HG03159 (cell line): ENCODE results near the gene PLEKHM2.

Experiments
- ATAC-seq: cut with Tn5 transposase; IDR thresholded peaks from one replicate; pipeline ENCODE4 v1.9.1; 2021; ENCODE audit warnings: mild to moderate bottlenecking, moderate library complexity; ENCODE audit not compliant: unreplicated experiment

The PLEKHM2 gene

DNA sequence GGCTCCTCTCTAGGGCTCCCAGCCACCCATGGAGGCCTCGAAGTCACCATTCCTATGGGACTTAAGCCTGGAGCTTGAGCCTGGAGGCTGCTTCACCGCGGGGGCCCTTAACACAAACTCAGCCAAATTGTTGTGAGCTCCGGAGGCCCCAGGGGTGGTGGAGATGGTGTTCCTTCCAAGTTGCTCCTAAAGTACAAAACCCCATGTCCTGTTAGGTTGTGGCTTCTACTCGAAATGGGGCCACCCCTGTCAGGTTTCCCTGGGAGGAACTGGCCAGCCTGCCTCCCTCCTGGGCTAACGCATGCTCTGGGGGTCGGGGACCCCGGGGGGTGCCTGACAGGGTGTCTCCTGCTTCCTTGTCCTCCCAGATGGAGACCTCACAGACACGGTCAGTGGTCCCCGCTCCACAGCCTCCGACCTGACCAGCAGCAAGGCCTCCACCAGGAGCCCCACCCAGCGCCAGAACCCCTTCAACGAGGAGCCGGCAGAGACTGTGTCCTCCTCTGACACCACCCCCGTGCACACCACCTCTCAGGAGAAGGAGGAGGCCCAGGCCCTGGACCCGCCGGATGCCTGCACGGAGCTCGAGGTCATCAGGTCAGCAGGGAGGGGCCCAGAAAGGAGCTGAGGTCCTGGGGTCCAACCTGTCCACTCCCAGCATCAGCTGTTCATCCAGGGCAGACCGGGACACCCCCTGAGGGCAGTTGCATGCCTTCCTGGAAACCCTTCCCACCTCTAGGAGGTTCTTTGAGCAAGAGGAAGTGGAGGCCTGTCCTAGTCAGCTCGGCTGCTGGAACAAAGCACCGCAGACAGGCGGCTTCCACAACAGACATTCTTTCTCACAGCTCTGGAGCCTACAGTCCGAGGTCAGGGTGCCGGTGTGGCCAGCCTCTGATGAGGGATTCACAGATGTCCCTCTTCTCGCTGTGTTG, 41.1 kb downstream of the PLEKHM2 start:
- no peak for ATAC-seq

- no peak for ATAC-seq
These were observed 42.4 kb downstream of the PLEKHM2 start for GRCh38 chr1:15726508-15726907.

DNA sequence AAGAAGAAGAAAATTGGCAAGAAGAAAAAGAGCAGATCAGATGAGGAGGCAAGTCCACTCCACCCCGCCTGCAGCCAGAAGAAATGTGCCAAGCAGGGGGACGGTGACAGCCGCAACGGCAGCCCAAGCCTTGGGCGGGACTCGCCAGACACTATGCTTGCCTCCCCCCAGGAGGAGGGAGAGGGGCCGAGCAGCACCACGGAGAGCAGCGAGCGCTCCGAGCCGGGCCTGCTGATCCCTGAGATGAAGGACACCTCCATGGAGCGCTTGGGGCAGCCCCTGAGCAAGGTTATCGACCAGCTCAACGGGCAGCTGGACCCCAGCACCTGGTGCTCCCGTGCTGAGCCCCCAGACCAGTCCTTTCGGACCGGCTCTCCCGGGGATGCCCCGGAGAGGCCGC, 42.9 kb downstream of the PLEKHM2 start:
- no peak for ATAC-seq

DNA sequence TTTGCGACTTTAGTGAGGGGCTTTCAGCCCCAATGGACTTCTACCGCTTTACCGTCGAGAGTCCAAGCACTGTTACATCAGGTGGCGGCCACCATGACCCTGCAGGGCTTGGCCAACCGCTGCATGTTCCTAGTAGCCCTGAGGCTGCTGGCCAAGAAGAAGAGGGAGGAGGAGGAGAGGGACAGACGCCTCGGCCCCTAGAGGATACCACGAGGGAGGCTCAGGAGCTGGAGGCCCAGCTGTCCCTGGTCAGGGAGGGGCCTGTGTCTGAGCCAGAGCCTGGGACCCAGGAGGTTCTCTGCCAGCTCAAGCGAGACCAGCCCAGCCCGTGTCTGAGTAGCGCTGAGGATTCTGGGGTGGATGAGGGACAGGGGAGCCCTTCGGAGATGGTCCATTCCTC, 43.3 kb downstream of the PLEKHM2 start:
- no peak for ATAC-seq

- ATAC-seq: no peak
These were observed 43.9 kb downstream of the PLEKHM2 start for GRCh38 chr1:15727866-15728534.

- no peak for ATAC-seq
These were observed 45.0 kb downstream of the PLEKHM2 start for GRCh38 chr1:15728937-15729657.

DNA sequence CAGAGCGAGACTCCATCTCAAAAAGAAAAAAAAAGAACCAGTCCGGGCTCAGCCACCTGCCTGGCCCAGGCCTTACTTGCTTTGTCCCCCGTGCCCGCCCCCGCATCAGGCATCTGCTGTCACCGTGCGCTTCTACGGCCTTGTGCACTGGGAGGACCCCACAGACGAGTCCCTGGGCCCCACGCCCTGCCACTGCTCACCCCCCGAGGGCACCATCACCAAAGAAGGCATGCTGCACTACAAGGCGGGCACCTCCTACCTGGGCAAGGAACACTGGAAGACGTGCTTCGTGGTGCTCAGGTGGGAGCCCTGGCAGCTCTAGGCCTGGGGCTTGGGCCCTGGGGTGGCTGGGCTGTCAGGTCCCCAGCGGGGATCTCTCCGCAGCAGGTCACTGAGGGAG, 46.3 kb downstream of the PLEKHM2 start:
- no peak for ATAC-seq

GRCh38 chr1:15730936-15731335, 46.8 kb downstream of the PLEKHM2 start:
- no peak for ATAC-seq

GRCh38 chr1:15731735-15732685, 47.9 kb downstream of the PLEKHM2 start:
- no peak for ATAC-seq

GRCh38 chr1:15732686-15733081, 48.6 kb downstream of the PLEKHM2 start:
- no peak for ATAC-seq

- ATAC-seq: no peak
These were observed 49.2 kb downstream of the PLEKHM2 start for GRCh38 chr1:15733218-15733725.

DNA sequence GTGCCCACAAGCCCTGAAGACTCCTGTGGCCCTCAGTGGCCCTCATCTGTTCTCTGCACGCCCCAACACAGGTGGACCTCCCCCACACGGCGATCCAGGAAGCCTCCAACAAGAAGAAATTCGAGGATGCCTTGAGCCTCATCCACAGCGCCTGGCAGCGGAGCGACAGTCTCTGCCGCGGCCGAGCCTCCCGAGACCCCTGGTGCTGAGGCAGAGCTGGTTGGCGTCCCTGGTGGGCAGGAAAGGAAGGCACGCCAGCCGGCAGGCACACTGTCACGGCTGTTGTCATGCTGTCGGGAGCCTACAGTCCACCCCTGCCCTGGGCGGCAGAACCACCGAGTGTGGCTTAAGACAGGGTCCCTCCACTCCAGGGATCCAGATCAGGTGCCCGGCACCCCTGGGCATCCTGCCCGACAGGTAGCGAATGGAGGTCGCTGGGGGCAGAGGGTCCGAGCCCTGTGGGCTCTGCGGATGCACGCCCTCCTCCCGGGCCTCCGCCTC, 49.7 kb downstream of the PLEKHM2 start:
- no peak for ATAC-seq

DNA sequence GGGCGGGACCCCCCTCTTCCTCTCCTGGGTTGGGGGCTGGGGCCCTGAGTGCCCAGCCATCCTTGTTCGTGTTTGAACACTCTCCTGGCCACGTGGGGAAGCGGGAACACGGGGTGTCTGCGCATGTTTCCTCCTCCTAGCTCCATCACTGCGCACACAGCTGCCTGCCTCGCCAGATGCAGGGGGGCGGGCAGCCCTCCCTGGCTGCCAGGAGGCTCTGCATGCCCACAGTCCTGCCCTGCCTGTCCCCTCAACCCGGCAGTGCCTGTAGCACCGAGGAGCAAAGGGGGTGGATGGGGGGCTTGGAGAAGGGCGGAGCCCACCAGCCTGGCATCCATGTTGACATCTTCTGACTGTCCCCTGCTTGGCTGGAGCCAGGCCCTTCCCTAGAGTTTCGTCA, 50.2 kb downstream of the PLEKHM2 start:
- ATAC-seq: no peak

DNA sequence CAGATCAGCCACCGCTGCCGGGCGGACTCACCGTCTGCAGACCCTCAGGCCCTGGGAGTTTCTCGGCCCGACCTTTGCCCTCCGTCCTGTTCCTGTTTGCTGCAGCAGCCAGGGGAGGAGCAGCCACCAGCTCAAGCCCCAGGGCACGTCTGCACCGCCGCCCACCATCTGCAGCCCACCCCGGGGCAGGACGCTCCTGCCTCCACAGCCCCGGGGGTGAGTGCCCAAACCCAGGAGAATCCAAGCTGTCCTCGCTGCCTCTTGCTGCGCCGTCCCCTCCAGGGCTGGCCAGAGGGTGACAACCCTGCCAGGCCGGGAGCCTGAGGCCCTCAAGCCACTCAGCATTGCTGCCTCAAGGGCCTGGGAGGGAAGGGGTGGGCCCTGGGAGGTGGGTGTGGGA, 50.8 kb downstream of the PLEKHM2 start:
- no peak for ATAC-seq

- no peak for ATAC-seq
These were observed 51.4 kb downstream of the PLEKHM2 start for GRCh38 chr1:15735304-15736037.

DNA sequence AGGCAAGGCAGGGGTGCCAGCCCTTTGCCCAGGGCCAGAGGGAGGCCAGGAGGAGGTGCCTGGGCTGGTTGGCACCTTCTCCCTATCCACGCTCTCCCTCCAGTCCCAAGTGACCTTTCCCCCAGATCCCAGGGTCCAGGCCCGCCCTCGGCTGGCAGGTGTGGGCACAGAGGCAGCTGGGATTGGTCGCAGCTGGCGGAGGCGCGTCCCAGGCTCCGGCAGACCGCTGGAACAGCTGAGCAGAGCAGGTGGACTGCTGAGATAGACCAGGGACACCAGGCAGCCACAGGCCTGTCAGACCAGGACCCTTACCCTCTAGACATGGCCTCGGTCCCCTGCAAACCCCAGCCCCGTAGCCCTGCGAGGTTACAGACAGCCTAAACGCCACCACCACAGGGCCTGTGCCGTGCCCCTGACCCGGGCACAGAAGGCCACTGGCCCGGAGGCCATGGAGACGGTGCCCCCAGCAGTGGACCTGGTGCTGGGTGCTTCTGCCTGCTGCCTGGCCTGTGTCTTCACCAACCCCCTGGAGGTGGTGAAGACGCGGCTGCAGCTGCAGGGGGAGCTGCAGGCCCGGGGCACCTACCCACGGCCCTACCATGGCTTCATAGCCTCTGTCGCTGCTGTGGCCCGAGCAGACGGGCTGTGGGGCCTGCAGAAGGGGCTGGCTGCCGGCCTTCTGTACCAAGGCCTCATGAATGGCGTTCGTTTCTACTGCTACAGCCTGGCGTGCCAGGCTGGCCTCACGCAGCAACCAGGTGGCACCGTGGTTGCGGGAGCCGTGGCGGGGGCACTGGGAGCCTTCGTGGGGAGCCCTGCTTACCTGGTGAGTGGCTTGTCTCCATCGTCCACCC, 52.1 kb downstream of the PLEKHM2 start, which contains the start of gene SLC25A34:
Gene SLC25A34 (plus strand): TSS at position 221 of the 854 bp plus-strand sequence. CDS start 228 bp downstream, at position 449.
- no peak for ATAC-seq

DNA sequence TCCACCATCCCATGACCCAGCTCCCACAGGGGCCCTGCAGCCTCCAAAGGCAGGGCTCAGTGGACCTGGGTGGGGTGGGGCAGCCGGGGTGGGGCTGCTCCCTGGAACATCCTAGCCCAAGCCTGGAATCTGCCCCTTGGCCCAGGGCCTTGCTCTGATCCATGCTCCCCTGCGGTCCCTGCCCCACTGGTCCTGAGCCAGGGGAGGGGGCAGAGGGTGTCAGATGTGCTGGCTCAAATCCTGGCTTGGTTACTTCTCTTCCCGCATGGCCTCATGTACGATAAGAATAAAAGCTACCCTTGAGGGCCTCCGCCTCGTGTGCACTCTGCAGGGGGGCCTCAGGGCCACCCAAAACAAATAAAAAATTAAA, 52.8 kb downstream of the PLEKHM2 start:
- ATAC-seq: no peak
